Transverse colon (tissue), 4 donors: ENCODE results near the gene PIK3CD.

Experiments
- CTCF ChIP-seq, 5 experiments: fragments of 200-600 bp in 3 of 5; fragments of 450-650 bp in 2 of 5; sonication (generic) in 3 of 5; IDR thresholded peaks; 1 replicate in 2 of 5; 2 replicates in 3 of 5; pipeline ENCODE4 v1.5.1; 2016 to 2017; ENCODE audit warnings: antibody characterized with exemption in 5 of 5, inconsistent platforms in 3 of 5, mild to moderate bottlenecking in 2 of 5, moderate library complexity in 1 of 5
- EP300 ChIP-seq: sonication (generic); formaldehyde crosslinking; IDR thresholded peaks from one replicate; pipeline ENCODE4 v1.6.1; 2017; ENCODE audit warnings: antibody characterized with exemption, low read depth
- POLR2A ChIP-seq: fragments of 450-650 bp; IDR thresholded peaks from one replicate; pipeline ENCODE4 v1.6.1; 2016; ENCODE audit warnings: antibody characterized with exemption, mild to moderate bottlenecking, moderate library complexity
- POLR2AphosphoS5 ChIP-seq, 3 donors: sonication (generic); formaldehyde crosslinking; IDR thresholded peaks; one replicate each; pipeline ENCODE4 v1.6.1; 2016; ENCODE audit warnings: antibody characterized with exemption in 3 of 3

- no peak for TF ChIP-seq CTCF (IDR thresholded peaks at IDR 0.05)
- no peak for TF ChIP-seq POLR2A
- TF ChIP-seq POLR2AphosphoS5 (IDR thresholded peaks at IDR 0.05): no peak
- TF ChIP-seq EP300: no peak
Measured at GRCh38 chr1:9602794-9603167, 48.8 kb upstream of the PIK3CD start.
